HG02943 (cell line): ENCODE measurements around the gene KCND1.

ENCODE experiments used
- ATAC-seq: cut with Tn5 transposase; IDR thresholded peaks from one replicate; pipeline ENCODE4 v1.9.1; 2021; ENCODE audit warnings: mild to moderate bottlenecking, low read depth, moderate library complexity; ENCODE audit not compliant: unreplicated experiment

KCND1 gene

DNA sequence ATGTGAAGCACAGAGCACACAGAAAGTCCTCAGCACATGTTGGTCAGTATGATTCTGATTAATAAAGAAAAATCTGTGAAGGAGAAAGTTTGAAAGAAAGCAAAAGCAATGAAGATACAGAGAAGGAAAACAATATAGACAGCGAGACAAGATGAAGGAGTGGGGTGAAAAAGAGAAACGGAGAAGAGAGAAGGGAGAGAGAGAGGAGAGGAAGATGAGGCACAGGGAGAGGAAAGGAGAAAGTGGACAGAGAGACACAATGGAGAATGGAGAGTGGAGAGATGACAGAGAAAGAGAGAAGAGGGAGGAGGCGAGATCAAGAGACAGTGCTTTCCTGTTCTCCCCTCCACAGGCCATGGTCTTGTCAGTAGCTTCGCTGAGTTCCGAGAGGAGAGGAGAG, 3.9 kb upstream of the KCND1 start:
- no peak for ATAC-seq

DNA sequence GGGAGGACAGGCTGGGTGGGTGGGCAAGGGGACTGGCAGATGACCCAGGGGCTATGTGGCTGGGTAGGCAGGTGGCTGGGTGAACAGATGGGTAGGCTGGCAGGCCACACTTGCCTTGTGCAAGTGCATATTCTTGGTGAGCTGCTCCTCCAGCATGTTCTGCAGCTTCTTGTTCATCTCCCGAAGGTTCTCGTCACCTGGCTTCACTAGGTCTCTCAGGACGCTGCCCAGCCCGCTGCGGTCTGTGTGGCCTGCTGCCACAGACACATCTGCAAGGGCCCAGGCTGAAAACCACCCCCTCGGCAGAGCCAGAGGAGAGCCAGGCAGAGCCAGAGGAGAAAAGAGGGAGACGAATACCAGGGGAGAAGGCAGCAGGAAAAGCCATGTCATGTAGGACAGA, 3.4 kb upstream of the KCND1 start:
- no peak for ATAC-seq

GRCh38 chrX:48974574-48974973, 2.9 kb upstream of the KCND1 start:
- ATAC-seq = no peak

- ATAC-seq = no peak
These were observed 2.4 kb upstream of the KCND1 start for GRCh38 chrX:48974033-48974432.

DNA sequence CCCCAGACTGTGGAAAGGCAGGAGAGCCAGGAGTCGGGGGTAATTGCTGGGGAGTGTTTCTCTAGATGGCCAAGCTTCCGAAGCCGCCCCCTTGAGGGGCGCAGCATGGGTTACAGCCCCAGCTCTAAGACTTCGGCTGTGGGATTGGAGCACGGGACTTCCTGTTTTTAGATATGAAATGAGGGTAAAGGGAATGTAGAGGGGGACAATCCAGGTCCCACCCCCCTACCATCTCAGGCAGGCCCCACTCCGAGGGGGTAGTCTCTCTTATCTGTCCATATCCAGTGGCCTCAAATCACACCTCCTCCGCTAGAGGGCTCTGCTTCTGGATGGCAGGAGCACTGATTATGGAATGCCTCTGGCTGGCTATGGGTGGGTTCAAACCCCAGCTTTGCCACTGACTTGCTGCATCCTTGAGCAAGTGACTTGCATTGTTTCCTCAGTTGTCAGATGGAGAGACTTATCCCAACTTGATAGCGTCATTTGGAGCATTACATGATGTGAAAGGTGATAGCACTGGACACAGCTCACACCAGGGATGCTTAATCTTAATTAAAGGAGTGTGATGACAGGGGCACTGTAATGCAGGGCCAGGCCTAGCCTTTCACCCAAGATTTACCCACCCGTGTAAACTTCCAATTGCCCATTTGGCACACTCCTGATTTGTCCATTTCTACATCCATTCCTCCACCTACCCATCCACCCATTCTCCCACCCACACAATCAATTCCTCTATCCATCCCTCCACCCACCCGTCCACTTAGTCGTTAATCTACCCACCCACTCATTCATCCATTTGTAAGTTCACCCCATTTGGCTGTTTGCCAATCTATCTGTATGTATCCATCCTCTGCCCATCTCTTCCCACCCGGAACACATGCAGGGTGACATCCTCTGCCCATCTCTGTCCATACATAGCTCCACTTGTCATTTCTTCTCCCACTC, 848 bp upstream of the KCND1 start:
- no peak for ATAC-seq

DNA sequence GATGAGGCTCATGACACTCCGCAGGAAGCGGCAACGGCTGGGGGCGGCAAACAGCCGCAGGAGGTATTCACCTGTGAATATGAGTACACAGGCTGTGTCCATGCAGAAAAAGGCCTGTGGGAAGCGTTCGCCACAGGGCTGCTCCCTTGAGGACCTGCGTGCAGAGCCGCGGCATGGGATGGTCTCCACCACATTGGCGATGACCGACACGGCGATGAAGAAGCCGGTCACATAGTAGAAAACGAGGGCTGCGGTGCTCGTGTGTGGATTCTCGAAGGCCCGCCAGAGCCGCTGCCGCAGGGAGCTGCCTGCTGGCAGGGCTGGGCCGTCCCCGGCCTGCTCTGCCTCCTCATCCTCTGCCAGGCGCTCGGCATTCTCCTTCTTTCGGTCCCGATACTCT, 2.2 kb downstream of the KCND1 start:
- no peak for ATAC-seq

- no peak for ATAC-seq
These were observed 3.3 kb downstream of the KCND1 start for GRCh38 chrX:48968377-48968776.

DNA sequence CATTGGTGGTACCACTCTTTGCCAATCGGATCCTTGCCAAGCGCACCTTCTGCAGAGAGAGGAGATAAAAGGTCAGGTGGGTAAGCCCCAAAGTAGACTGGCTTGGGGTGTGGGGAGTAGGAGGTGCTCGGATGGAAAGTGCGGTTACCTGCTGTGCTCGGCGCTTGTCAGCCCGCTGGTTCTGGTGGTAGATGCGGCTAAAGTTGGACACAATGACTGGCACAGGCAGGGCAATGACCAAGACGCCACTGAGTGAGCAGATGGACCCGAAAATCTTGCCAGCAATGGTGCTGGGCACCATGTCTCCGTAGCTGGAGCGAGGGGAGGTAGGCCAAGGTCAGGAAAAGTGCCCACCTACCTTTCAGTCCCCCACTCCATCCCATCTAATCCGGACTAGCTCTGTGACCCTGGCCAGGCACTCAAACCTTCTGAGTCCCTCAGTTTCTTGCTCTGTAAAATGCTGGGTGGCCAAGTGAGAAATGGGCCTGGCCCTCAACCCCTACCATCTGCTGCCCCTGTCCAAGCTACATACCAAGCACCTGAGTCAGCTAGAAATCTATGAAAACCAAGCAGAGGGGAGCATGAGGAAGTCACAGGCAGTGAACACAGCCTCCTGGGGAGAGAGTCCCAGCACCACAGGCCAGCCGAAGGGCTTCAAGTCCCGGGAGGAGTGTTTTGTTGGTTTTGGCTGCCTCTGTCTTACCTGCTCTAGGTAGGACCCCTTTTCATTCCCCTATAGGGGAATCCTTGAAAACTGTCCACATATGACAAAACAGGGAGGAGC, 4.7 kb downstream of the KCND1 start:
- no peak for ATAC-seq

GRCh38 chrX:48965959-48966358, 5.7 kb downstream of the KCND1 start:
- no peak for ATAC-seq

- no peak for ATAC-seq
These were observed 10.0 kb downstream of the KCND1 start for GRCh38 chrX:48961585-48962091.

DNA sequence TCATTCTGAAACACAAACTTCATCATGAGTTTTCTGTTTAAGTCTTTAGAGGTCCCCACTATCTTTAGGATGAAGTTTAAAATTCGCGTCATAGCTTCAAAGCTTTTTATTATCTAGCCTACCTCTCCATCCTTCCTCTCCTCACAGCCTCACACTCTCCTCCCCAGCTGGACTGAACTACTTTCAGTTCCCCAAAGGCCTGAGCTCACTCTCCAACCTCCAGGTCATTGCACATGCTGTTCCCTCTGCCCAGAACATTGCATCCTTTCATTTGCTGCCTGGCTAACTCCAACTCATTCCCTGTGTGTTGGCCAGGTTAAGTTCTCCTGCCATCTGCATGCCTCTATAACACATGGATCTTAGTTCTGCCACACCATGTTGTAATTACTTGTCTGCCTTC, 11.4 kb downstream of the KCND1 start:
- no peak for ATAC-seq

DNA sequence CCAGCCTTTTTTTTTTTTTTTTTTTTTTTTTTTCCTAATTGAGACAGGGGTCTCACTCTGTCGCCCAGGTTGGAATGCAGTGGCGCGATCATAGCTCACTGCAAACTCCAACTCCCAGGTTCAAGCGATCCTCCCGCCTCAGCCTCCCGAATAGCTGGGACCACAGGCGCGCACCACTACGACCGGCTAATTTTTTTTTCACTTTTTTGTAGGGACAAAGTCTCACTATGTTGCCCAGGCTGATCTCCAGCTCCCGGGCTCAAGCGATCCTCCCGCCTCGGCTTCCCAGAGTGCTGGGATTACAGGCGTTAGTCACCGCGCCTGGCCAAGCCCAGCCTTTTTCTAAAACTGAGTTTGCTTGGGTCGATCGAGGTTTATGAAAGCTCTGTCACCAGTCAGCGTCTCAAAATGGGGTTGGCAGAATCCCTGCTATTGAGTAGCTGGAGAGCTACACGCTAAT, 13.0 kb downstream of the KCND1 start:
- ATAC-seq = no peak

DNA sequence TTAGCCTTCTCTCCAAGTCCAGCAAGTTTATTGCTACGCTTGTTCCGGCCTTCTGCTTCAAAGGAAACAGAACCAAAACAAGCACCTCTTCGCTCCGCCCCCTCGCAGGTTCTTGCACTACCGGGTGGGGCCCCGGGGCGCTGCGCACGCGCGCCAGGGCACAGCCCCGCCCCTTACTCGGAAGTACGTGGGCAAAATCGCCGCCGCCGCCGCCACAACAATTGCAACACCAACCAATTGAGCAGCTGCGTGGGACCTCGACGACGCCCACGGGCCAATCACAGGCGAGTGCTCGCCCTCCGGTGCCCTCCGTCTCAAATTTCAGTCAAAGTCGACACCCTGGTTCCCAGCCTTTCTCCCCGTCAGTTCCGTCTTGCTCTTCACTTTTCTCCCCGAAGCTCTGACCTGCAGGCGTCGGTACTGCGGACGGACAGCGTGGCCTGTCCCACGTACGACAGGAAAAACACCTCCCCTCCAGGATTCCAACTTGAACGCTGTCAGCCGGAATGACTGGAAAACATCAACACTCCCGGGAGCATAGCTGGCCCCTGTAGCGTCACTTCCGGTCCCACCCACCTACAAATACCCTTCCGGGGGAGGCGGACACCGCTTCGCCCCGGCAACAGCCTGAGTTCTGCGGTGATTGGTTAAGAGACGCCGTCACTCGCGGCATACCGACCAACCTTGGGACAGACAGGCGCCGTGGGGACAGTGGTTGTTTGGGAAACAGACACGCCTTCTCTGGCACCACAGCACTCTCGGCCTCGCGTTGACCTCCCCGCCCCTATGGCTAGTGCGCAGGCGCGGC, 13.6 kb downstream of the KCND1 start:
- peak; percentile 76 for ATAC-seq

DNA sequence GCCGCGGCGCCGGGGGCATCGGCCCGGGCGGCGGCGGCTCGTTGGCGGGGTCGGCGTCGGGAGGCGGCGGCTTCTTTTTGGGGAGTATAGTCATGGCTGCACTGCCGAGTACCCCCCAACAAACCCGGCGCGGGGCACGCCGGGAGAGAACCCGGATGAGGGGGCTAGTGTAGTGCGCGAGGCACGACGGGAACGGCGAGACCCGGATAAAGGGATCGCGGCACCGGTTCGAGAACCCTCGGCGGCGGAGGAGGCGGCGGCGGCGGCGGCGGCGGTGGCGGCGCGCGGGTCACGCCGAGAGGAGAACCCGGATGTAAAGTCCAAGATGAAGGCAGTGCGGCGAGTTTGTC, 14.2 kb downstream of the KCND1 start, which contains the start of gene OTUD5:
OTUD5 (minus strand) TSS at position 131 of the 350 bp plus-strand sequence; CDS start at position 94, 37 bp downstream.
- peak; percentile 29 for ATAC-seq

- no peak for ATAC-seq
These were observed 14.8 kb downstream of the KCND1 start for GRCh38 chrX:48956728-48957414.

GRCh38 chrX:48948589-48948988, 23.1 kb downstream of the KCND1 start:
- no peak for ATAC-seq

DNA sequence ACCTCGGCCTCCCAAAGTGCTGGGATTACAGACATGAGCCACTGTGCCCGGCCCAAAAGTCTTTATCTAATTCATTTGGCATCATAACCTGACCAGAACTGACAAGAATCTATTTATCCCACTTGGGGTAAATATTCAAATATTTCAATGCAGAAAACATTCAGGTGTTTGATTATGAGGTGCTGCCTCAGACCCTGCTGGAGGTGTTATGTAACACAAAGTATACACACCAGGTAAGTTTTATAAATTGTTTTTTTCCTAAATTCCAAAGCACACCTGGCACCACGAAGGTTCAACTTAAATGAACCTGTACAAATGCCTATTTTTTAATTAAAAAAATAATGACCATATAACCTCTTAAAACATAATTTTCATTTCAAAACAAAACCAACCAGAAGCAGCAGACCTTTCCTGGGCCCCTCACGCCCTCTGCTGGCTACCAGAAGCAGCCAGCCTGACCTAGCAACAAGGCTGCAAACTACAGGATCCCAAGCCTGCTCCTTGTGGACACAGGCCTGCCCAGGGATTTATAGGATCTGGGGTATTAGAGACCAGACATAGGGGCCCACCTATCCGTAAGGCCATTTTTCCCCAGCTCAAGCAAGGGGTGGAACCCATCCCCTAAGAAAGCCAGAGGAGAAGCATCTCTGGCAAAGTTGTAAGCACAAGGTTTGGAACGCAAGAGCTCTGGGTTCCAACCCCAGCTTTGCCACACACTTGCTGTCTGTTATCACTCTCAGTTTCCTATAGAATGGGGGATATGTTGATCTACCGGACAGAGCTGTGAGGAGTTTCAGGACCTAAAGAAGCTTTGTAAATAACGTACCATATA, 25.9 kb downstream of the KCND1 start:
- ATAC-seq = no peak

DNA sequence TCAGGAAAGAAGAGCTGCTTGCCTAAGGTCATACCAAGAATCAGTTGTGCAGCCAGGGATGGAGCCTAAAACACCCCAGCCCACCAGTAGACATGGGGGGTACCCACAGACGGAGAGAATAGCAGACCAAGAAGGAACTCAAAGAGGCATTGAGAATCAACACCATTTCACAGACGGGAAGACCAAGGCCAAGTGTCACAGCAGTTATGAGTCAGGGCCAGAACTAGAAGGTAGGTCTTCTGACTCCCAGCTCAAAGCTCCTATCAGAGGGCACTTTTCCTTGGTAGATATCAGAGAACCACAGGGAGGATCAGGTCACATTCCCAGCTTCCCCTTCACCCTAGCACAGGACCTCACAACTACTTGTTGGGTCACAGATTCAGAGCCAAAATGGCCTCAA, 28.7 kb downstream of the KCND1 start:
- ATAC-seq = no peak

- ATAC-seq = no peak
These were observed 31.2 kb downstream of the KCND1 start for GRCh38 chrX:48940404-48940955.
